IPS-NIHi11 (cell line): Measurements from ENCODE around the gene SETD1B.

Source experiments
- DNase-seq: peaks from one replicate; pipeline ENCODE4 v3.0.0; 2012; ENCODE audit warnings: mixed read lengths, low spot score

The SETD1B gene

DNA sequence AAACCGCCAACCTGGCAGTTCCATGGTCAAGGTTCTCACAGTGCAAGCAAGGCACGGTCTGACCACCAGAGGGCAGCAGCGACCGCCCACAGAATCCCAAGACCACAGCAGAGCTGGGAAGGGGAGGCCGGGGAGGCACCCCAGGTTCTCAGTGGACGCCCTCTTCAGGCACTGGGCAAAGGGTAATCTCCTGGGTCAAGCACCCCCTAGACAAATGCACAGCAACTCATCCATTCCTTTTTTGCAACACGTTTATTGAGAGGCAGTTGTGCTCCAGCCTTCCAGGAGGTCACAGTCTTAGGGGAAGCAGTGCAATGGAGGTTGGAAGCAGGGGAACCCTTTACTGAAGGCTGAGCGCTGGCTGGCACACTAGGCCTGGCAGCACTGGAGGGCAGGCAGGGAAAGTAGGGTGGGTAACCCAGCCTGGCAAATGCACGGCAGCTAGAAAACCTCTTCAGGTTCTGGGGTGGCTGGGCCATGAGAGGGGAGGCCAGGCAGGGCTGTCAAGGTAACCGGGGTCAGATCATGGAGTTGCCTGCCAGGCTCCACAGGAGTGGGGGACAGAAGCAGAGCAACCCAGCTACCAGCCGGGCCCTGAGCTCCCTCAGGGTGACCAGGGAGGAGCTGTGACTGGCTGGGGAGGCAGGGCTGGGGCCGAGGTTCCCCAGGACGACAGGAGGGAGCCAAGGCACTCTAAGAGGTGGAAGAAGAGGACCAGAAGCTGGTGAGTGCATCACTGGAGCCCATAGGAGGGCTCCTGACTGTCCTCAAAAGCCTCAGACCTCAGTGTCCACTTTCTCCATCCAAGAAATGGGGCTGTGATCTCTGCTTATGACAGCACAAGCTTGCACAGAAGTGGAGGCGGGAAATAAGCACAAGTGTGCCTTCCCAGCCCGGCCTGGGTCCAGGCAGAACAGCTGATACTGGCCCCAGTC, 8.5 kb upstream of the SETD1B start:
- peak; percentile 74 for DNase-seq

DNA sequence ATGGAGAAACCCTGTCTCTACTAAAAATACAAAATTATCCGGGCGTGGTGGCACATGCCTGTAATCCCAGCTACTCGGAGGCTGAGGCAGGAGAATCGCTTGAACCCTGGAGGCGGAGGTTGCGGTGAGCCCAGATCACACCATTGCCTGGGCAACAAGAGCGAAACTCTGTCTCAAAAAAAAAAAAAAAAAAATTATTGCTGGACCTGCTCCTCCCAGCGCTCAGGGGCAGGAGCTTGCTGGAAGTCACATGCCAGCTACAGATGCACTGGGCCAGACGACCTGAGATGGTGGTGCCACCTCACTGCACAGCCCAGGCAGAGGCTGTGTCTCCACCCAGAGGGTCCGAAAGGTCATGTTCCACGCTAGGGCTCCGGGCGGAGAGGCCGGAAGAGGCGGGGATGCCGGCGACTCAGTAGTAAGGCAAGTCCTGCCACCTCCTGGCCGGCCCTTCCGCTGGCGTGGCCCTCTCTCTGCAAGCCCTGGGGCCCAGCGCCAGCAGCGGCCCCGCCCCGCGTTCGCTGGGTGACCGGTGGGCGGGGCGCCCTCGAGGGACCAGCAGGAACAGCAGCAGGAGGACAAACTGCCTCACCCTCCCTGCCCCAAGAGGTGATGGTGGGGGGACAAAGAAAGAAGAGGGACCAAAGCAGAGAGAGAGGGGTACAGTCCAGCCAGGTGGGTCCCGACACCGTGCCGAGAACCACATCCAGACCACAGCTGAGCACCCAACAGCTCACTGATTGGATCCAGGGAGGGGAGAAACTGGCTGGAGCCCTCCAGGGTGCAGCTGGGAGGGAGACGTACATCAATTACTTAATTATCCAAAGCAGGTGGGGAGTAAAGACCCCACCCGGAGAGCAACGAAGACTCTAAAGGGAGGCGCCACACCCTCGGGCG, 6.7 kb upstream of the SETD1B start:
- DNase-seq, result peak; percentile 72

DNA sequence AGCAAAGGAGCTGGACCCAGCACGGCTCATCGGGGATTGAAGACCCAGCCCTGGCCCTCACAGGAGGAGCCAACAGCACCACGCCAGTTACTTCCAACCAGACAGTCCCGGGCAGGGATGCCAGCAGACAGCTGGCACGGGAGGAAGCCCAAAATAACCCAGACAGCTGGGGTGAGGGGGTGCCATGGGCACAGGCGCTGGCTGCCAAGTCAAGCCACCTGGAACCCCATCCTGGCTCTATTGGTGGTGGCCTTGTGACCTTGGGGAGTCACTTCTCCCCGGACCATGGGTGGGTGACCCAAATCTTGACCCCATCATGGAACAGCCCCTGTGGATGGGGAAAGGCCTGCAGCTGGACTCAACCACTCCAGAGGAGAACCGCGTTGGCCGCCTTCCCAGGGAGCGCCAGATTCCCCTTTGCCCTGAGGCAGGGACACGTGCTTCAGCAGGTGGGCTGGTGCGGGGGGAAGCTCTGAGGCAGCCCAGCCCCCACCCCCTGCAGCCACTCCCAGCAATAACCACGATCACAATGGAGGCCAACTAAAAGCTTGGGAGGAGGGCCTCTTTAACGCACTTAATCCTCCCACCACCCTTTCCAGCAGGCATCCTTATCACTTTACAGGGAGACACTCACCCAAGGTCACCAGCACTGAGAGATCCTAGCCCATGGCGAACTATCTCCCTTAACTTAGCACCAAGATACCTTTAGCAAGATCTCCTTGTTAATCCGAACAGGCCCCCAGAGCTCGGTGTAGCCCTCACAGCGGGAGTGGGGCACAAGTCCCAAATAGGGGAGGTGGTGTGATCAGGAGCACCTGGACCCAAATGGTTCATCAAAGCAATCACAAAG, 5.6 kb upstream of the SETD1B start:
- DNase-seq, result no peak

DNA sequence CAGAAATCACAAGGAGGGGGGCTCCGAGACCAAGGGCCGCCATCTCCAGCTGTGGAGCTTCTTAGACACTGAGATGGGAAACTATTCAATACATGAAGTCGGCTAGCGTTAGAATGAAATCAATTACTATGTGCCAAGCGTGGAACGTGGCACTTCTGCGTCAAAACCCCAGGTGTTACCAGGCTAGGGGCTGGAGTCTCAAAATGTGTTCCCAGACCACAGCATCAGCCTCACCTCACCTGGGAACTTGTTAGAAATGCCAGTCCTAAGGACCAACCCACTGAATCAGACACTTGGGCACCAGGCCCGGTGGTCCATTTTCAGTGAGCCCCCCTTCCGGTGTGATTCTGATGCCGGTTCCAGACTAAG, 5.0 kb upstream of the SETD1B start:
- DNase-seq, result no peak

DNA sequence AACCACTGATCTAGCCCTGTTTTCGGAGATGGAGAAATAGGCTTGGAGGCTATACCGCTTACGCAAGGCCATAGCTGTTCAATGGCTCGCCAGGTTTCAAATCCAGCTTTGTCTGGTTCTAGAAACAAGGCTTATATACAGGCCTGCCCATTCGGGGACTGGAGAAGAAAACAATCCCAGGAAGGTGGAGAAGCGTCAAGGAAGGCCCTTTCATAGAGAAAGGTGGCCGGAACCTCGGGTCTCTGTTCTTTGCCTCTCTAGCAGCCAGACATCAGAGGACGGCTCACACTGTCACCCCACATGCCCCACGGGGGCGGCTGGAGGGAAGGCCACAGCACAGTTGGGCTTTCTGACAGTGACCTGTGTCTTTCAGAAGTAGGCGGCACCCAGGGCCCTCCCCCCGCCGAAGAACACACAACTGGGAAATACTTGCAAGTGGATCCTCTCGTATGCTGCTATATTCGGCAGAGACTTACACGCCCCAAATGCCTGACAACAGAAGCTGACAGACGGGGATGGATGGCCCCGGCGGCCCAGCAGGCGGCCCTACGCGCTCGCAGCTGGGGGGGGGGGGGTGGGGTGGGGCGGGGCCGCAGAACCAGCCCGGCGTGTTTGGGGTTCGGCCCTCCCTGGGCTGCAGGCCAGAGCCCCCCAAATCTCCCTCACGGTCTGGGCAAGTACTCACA, 4.5 kb upstream of the SETD1B start:
- DNase-seq, result no peak

DNA sequence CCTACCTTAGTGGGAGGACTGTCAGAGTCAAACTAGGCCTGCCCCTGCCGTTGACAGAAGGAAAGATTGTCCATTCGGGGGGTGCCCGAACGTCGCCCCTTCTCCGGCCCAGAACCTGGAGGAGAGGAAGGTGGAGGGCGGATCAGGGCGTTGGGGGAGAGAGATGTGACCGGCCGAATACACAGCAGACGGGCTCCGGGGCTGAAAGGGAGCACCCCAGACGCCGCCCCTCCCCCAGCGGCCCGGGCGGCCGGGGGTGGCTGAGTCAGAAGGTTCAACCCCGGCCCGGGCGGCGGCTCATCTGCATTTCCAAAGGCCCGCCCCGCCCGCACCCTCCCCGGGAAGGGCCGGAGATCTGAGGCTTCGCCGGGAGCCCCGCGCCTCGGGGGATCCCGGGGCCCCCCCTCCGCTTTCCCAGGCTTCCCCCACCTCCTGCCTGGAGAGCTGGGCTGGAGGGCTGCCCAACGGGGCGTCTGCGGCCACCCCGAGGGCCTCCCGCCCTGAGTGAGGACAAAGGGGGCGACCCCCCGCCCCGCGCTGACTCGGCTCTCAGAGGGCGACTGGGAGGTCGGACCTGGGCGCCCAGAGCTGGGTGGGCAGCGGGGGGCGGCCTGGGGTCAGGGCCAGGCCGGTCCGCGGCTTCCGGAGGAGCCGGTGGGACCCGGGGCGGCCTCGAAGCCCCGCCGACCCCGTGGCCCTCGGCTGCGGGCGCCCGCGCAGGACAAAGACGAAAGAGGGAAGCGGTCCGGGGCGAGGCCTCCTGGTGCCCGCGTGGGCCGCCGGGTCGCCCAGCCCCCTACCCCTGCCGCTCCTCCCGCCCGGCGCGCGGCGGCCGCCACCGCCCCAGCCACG, 3.7 kb upstream of the SETD1B start:
- peak; percentile 69 for DNase-seq

DNA sequence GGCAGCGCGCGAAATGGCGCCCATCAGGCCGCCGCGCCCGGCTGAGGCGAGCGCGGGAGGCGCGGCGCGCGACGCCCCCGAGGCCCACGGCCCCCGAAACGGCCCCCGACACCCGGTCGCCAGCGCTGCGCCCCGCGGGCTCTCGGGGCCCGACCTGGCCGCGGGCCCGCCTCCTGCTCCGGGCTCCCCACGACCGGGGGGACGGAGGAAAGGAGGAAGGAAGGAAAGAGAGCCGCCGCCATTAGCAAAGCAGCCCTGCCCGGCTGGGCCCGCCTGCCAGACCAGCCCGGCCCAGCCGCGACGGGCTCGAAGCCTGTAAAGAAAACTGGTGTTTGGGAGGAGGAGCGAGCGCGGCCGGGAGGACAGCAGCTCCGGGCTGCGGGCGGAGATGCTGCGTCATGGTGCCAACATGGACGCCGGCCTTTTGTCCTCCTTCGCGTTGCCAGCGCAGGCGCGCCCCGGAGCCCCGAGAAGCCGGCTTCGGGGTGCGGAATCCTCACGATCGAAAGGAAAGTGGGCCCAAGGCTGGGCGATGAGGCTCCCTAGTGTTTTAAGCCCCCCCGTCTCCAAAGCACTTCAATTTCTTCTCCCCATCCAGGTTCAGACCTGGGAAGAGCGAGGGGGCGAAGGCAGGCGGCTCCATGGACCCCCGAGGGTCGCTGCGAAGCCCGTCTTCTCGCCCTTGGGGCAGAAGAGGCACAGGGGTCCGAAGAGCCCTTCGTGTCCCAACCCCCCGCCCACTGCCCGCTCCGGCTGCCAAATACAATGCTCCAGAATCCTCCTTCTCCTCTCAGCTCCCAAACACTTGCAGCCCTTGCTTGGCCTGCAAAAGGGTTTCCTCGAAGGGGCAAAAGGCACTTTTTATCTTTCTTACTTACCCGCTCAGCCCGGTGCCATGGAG, 2.9 kb upstream of the SETD1B start:
- no peak for DNase-seq

DNA sequence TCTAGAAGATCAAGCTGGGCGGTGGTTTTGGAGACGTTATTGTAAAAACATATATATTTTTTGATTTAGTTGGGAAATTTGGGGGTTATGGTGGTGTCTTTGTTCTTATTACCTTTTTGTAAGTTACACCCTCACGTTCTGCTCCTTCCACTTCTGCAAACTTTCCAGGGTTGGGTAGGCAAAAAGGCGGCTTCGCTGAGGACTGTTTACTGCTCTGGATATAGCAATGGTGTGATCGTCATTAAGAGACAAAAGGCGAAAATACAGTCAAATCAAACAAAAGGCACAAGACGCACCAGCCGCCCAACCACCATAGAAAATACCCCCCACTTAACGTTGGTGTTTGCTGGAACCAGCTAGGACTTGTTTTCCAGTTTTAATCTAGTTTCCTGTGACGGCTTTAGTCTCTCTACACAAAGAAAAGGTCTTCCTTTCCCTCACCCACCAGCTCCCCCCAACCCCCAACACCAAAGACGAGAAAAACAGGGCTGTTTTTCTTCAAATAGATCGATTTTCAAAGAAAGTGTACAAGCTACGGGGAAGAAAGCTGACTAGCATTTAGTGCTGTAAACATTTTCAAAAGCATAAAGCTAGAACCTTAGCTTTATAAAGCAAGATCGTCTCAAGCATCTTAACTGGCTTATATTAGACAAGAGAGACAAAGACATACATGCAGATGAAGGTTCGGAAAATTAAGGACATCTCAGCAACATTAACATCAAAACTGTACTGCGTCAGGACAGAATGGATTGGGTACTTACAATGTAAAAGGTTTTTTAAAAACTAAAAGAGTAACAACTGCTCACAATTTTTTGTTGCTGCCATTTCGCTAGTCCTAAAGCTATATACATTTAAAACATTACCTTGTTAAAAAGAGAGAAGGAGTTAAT, 2.0 kb upstream of the SETD1B start:
- DNase-seq, result no peak

DNA sequence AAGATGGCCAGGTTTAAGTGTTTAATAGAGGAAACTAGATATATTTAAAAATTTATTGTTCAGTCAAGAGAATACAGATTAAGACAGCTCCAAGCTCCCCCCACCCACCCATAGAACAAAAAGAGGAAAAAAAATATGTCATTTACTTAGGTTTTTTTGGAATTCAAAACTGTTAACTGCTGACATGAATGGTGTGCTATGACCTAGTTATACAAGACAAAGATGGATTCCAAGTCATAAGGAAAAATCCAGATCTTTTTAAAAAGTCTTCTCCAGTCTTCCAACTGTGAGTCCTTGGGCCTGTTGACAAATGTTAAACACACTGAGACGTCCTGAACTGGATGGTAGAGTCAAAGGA, 1.3 kb upstream of the SETD1B start:
- no peak for DNase-seq

DNA sequence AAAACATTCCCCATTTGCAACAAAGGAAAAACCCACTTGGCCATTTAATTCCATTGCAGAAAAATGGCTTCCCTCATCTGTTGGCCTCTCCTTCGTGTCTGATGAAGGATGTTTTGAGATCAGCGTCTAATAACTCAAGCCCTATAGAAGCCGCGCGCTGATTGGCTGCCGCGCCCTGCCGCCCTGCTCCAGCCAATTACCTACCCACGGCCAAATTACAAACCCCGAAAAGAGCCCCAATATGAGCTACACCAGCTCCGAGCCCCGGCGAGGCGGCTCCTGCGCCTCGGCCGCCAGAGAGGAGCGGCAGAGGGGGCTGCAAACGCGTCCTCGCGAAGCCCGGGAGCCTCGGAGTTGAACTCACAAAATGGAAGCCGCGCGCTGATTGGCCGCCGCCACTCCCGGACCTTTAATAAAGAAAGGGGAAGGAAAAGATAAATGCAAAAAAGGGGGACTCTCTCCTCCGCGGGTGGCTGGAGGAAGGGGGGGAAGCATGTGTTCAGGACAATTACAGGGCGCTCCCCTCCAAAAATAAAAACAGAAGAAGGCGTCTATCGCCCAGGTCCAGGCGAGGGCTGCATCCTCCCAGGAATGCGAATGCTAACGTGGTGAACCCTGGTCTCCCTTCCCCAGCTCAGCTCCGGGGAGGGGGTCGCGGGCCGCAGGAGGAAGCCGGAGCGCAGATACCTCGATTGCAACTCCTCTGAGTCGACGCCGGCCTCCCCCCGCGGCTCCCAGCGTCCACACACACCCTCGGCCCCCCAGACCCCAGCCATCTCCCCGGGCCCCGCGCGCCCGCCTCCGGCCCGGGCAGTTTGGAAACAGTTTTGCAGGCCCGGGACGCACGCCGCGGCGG, 738 bp upstream of the SETD1B start:
- DNase-seq, result peak; percentile 77

DNA sequence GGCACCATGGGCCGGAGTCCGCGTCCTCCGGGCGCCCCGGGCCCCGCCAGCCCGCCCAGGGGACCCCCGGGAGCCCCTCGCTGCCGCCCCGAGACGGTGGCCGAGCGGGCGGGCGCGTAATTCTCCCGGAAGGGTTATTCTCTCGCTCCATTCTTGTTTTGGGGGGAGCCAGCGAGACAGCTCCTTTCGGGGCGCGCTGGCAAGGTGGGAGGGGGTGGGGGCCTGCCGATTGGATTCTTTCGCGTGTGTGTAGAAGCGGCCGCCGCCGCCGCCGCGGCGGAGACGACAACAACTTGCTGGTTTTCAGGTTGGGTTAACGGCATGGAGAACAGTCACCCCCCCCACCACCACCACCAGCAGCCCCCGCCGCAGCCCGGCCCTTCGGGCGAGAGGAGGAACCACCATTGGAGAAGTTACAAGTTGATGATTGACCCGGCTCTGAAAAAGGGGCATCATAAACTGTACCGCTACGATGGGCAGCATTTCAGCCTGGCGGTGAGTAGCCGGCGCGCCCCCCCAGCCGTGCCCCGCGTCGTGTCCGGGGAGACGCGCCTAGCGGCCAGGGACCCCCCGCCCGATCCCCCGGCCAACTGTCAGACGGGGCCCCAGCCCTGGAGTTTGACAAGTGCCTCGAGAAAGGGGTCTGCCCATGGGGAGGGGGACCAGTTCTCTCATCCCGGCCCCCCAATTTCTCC, 755 bp downstream of the SETD1B start:
- DNase-seq, result no peak

DNA sequence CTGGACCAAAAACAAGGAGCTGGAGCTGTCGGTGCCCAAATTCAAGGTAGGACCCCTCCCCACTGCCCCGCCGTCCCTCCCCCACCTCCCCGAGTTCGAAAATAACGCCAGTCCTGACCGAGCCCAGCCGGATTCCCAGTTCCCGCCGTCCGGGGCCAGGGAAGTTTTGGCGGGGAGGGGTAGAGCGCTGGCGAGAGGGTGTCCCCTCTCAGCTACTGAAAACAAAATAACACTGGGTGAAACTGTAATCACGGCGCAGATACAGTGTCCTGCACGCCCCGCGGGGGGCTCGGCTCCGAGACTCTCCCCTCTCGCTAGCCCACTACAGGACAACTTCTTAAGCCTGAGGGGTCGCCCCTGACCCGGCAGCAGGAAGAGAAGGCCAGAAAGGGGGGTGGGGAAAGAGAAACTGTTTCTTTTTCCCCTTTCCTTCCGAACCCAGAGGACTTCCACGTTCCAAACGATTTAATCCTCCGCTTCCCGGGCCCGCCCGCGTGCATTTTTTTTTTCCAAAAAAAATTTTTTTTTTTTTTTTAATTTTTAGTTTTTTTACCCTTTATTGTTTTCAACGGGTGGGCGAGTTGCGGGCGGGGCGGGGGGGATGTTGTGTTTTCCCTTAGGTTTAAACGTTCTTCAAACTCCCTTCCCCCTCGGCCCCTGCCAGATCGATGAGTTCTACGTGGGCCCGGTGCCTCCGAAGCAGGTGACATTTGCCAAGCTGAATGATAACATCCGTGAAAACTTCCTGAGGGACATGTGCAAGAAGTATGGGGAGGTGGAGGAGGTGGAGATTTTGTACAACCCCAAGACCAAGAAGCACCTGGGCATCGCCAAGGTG, 1.6 kb downstream of the SETD1B start:
- no peak for DNase-seq

DNA sequence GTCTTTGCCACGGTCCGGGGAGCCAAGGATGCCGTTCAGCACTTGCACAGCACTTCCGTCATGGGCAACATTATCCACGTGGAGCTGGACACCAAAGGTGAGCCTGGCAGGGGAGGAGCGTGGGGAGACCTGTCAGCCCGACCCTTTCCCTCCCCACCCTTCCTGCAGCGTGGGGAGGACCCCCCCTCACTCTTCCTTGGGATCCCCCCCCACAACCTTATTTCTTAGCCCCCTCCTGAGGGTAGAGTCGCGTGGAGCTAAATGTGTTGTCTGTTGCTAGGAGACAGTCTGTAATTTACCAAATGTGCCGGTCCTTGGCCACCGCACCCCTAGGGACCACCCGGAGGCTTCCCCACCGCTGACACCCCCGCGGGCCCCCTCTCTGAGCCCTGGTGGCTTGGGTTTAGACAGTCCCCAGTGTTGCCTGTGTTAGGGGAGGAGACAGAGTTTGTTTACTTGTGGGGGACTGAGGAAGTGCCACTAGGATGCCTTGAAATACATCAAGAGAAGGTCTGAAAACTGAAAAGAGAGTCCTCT, 2.3 kb downstream of the SETD1B start:
- DNase-seq, result no peak

DNA sequence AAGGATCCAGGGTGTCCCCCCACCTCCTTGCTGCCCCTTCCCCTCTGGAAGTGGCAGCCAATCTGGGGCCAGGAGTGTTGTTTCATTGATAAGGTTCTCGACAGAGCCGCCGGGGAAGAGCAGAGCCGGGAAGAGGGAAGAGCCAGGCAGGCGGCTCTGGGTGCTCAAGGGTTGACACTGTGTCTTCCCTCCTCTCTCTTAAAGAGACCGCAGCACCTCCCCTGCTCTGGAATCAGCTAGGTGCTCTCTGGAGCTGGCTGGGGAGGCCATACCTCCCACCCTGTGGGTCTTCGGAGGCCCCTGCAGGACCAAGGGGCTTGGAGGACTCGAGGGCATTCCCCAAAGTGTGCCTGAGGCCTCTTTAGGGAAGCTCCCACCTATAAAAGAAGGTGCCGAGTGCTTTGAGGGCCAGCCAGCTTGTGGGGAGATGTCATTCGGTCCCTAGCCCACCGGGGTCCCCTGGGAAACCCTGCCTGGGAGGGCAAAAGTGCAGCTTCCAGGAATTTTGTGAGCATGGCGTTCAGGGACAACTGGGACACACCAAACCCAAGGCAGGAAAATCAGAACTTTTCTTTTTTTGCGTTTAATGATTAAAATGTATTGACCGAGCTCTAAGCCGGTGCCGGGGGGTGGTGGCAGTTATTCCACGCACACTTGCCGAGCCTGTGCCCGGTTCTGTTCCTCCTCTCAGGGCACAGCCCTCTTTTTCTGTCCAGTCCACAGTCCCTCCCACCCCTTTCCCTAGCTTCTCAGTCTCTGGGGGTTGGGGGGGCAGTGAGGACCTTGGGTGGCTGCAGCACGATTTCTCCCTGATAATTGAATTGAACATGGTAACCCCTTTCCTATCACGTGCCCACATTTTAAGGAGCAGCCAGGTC, 3.0 kb downstream of the SETD1B start:
- DNase-seq, result no peak
